ENCODE data around the gene KCNQ5. TPM values are rescaled to one million over a fixed set of nuclear protein-coding genes. Genes with fewer than 3 reads are reported as not detected.

Gene KCNQ5
- total and polyA plus RNA-seq, 2 of the 8 experiments (the other 6 are each of a cell fraction or from before 2014, with no cell fraction given) = 0.83 to 1.2 TPM

DNA sequence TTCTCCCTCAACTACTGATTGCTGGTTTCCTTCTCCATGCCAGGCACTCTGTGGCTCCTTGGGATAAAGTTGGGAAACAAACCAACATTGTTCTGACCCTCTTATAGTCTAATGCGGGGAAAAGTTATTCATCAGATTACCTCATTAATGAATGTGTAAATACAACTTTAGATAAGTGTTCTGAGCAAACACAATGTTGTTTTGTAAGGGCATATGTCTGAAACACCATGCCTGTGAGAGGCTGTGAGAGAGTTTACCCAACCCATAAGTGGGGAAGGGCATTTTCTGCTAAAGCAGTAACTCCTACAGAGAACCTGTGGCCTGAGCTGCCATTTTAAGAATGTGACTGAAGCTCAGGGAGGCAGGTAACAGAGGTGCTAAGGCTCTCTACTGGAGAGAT is 319.9 kb downstream of the KCNQ5 start (continued):
- no peak for TF ChIP-seq USF2 (IDR thresholded peaks at IDR 0.05; ENCODE audit: low read length)

Measured in H1 (cell line).